ENCODE results near the gene SEBOX.

Gene SEBOX

DNA sequence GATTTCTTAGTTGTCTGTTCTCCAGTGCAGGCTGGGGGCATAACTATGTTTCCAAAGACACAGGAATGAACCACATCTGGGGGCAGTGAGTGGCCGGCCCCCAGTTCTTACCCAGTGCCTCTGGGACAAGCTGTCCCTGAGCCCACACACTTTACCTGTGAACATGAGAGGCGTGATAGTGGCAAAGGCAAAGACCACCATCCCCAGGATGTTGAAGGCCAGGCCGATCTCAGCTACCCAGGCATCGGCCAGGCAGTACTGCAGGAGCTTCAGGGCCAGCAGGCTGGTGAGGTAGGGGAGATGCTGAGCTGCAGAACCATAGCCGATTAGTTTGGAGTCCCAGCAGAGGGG, 39.4 kb upstream of the SEBOX start (continued):
- TF ChIP-seq, protein P1, sequence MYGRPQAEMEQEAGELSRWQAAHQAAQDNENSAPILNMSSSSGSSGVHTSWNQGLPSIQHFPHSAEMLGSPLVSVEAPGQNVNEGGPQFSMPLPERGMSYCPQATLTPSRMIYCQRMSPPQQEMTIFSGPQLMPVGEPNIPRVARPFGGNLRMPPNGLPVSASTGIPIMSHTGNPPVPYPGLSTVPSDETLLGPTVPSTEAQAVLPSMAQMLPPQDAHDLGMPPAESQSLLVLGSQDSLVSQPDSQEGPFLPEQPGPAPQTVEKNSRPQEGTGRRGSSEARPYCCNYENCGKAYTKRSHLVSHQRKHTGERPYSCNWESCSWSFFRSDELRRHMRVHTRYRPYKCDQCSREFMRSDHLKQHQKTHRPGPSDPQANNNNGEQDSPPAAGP (tag by site-specific recombination; IDR thresholded peaks at IDR 0.05), result no peak
- TF ChIP-seq ZNF202 (tag by site-specific recombination; IDR thresholded peaks at IDR 0.05; ENCODE audit: borderline replicate concordance), result no peak
- no peak for TF ChIP-seq ZNF26 (tag by site-specific recombination; IDR thresholded peaks at IDR 0.05)

GRCh38 chr17:28404007-28404406, 39.0 kb upstream of the SEBOX start:
- Histone ChIP-seq H3K4me3 (ENCODE audit: low read depth, low read length) (no peak overlapping the region), H3K36me3 (ENCODE audit: control insufficient read depth in 2 of 2, insufficient read depth in 1 of 2, low read length in 2 of 2) (peaks cover 4 to 56% of the 10 kb centered on the region in 2 experiments; a peak in 1 of 3 replicates), H3K4me1 (ENCODE audit: control insufficient read depth, insufficient read depth, low read length) (no peaks in the 10 kb centered on the region), H3K27ac (ENCODE audit: extremely low read depth, low read depth, low read length) (no peak overlapping the region), H3K9me3 (ENCODE audit: control insufficient read depth, insufficient read depth, low read depth, low read length) (no peaks in the 10 kb centered on the region)
- POLR2A ChIA-PET, result interaction anchor here (1.5 to 2.0 kb wide), 3 partner anchors 12 to 33 kb away, joined by 5 to 11 read pairs (median 9); partner anchors contain the start of genes SARM1 and VTN
- TF ChIP-seq ZNF174 (tag by site-specific recombination; IDR thresholded peaks at IDR 0.05) (no peak), ZNF777 (tag by site-specific recombination; IDR thresholded peaks at IDR 0.05; ENCODE audit: borderline replicate concordance) (no peak), ZNF677 (tag by site-specific recombination; IDR thresholded peaks at IDR 0.05) (no peak), KLF9 (tag by site-specific recombination; IDR thresholded peaks at IDR 0.05; ENCODE audit: low read depth) (no peak), ZSCAN23 (tag by site-specific recombination; IDR thresholded peaks at IDR 0.05) (no peak), ZNF157 (tag by site-specific recombination; IDR thresholded peaks at IDR 0.05) (no peak), HOXC10 (CRISPR knock-in tag; IDR thresholded peaks at IDR 0.05) (no peak), ZNF529 (tag by site-specific recombination; IDR thresholded peaks at IDR 0.05; ENCODE audit: insufficient replicate concordance) (no peak), ZNF311 (tag by site-specific recombination; IDR thresholded peaks at IDR 0.05; ENCODE audit: borderline replicate concordance) (no peak), KLF16 (tag by site-specific recombination; IDR thresholded peaks at IDR 0.05) (no peak), ZNF391 (tag by site-specific recombination; IDR thresholded peaks at IDR 0.05; ENCODE audit: borderline replicate concordance, low read depth) (no peak), ZNF785 (tag by site-specific recombination; IDR thresholded peaks at IDR 0.05) (no peak), ZNF223 (tag by site-specific recombination; IDR thresholded peaks at IDR 0.05) (no peak)
- TF ChIP-seq, protein P2, sequence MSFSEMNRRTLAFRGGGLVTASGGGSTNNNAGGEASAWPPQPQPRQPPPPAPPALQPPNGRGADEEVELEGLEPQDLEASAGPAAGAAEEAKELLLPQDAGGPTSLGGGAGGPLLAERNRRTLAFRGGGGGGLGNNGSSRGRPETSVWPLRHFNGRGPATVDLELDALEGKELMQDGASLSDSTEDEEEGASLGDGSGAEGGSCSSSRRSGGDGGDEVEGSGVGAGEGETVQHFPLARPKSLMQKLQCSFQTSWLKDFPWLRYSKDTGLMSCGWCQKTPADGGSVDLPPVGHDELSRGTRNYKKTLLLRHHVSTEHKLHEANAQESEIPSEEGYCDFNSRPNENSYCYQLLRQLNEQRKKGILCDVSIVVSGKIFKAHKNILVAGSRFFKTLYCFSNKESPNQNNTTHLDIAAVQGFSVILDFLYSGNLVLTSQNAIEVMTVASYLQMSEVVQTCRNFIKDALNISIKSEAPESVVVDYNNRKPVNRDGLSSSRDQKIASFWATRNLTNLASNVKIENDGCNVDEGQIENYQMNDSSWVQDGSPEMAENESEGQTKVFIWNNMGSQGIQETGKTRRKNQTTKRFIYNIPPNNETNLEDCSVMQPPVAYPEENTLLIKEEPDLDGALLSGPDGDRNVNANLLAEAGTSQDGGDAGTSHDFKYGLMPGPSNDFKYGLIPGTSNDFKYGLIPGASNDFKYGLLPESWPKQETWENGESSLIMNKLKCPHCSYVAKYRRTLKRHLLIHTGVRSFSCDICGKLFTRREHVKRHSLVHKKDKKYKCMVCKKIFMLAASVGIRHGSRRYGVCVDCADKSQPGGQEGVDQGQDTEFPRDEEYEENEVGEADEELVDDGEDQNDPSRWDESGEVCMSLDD (tag by site-specific recombination; IDR thresholded peaks at IDR 0.05), result no peak
- TF ChIP-seq, protein P3, sequence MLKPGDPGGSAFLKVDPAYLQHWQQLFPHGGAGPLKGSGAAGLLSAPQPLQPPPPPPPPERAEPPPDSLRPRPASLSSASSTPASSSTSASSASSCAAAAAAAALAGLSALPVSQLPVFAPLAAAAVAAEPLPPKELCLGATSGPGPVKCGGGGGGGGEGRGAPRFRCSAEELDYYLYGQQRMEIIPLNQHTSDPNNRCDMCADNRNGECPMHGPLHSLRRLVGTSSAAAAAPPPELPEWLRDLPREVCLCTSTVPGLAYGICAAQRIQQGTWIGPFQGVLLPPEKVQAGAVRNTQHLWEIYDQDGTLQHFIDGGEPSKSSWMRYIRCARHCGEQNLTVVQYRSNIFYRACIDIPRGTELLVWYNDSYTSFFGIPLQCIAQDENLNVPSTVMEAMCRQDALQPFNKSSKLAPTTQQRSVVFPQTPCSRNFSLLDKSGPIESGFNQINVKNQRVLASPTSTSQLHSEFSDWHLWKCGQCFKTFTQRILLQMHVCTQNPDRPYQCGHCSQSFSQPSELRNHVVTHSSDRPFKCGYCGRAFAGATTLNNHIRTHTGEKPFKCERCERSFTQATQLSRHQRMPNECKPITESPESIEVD (tag by site-specific recombination; IDR thresholded peaks at IDR 0.05), result no peak
- CTCF ChIA-PET, result interaction anchor here (1.3 to 4.4 kb wide), 2 partner anchors 13 to 89 kb away, joined by 5 to 34 read pairs; no protein-coding TSS in a partner anchor

All from HEK293 (cell line).